Neural cell (in vitro differentiated cells): ENCODE results near the gene CLNK.

ENCODE experiments used
- POLR2AphosphoS5 ChIP-seq: IDR thresholded peaks from 2 replicates; pipeline ENCODE4 v1.6.1; 2012
- RAD21 ChIP-seq: fragments of 450-650 bp; conservative IDR thresholded peaks from 2 replicates; pipeline ENCODE4 v1.6.1; 2014; ENCODE audit warnings: antibody characterized with exemption, mild to moderate bottlenecking, moderate library complexity
- TAF1 ChIP-seq: IDR thresholded peaks from 2 replicates; pipeline ENCODE4 v1.6.1; 2012; ENCODE audit warnings: low read depth

DNA sequence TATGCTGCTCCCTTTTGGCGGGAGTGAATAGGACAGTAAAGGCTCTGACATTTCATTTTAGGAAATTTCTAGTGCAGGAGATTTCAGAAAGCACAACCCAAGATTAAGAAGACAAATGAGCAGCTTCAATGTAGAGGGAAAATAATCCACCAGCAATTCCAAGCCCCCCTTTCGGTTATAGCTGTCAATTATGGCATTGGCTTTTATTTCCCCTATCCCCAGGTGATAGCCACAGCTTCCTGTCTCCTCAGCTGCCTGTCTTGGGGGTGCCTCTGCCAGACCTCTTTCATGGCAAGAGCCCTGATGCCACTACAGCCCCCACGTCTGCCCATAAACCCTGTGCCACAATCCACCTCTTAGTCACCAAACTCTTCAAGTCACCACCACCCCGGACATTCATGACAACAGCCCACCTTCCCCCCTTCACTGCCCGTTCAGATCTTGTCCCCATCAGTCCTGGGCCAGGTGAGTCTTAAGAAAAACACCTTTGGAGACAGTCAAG lies 48.4 kb upstream of the CLNK start:
- no peak for TF ChIP-seq TAF1
- no peak for TF ChIP-seq POLR2AphosphoS5
- no peak for TF ChIP-seq RAD21
